HG03565 (cell line): ENCODE data around the gene ARMC2.
A peak's percentile ranks its signal among the peaks of the same experiment; 100 is the strongest.

ENCODE experiments used
- ATAC-seq: cut with Tn5 transposase; IDR thresholded peaks from one replicate; pipeline ENCODE4 v1.9.1; 2021; ENCODE audit warnings: mild to moderate bottlenecking, moderate library complexity; ENCODE audit not compliant: unreplicated experiment

The ARMC2 gene

GRCh38 chr6:108982154-108983113 lies 134.2 kb downstream of the ARMC2 start:
- no peak for ATAC-seq

- no peak for ATAC-seq
Measured at GRCh38 chr6:108983151-108983550, 134.9 kb downstream of the ARMC2 start.

GRCh38 chr6:108985301-108985700 lies 137.1 kb downstream of the ARMC2 start:
- no peak for ATAC-seq

GRCh38 chr6:108987156-108987555 lies 138.9 kb downstream of the ARMC2 start:
- no peak for ATAC-seq

GRCh38 chr6:108988296-108988695 lies 140.1 kb downstream of the ARMC2 start:
- ATAC-seq, result no peak

- no peak for ATAC-seq
Measured at GRCh38 chr6:108988765-108989164, 140.5 kb downstream of the ARMC2 start.

GRCh38 chr6:108989700-108990099 lies 141.5 kb downstream of the ARMC2 start:
- no peak for ATAC-seq

- ATAC-seq, result no peak
Measured at GRCh38 chr6:108993876-108994275, 145.7 kb downstream of the ARMC2 start.

- ATAC-seq, result no peak
Measured at GRCh38 chr6:108995296-108995695, 147.1 kb downstream of the ARMC2 start.

- no peak for ATAC-seq
Measured at GRCh38 chr6:108996208-108996607, 148.0 kb downstream of the ARMC2 start.

GRCh38 chr6:108998485-108998884 lies 150.3 kb downstream of the ARMC2 start:
- no peak for ATAC-seq

GRCh38 chr6:108999428-108999827 lies 151.2 kb downstream of the ARMC2 start:
- ATAC-seq, result no peak

- ATAC-seq, result no peak
Measured at GRCh38 chr6:109000289-109000688, 152.1 kb downstream of the ARMC2 start.

GRCh38 chr6:109001291-109001894 lies 153.2 kb downstream of the ARMC2 start:
- ATAC-seq, result no peak

GRCh38 chr6:109002051-109002697 lies 154.0 kb downstream of the ARMC2 start:
- ATAC-seq, result no peak

GRCh38 chr6:109002882-109003281 lies 154.7 kb downstream of the ARMC2 start:
- ATAC-seq, result no peak

- ATAC-seq, result no peak
Measured at GRCh38 chr6:109006818-109007217, 158.6 kb downstream of the ARMC2 start.

GRCh38 chr6:109007521-109007920 lies 159.3 kb downstream of the ARMC2 start:
- no peak for ATAC-seq

- no peak for ATAC-seq
Measured at GRCh38 chr6:109008054-109008453, 159.8 kb downstream of the ARMC2 start.

- peak; percentile 13 for ATAC-seq
Measured at GRCh38 chr6:109008537-109009235, 160.5 kb downstream of the ARMC2 start.
